Esophagus squamous epithelium (tissue), 4 donors: ENCODE results near the gene SEMA4C.

Experiments
- CTCF ChIP-seq, 6 experiments: fragments of 450-650 bp in 4 of 6; fragments of 200-600 bp in 2 of 6; sonication (generic) in 2 of 6; IDR thresholded peaks; one replicate each; pipeline ENCODE4 v1.5.1; 2016 to 2019; ENCODE audit warnings: antibody characterized with exemption in 6 of 6, mild to moderate bottlenecking in 4 of 6, moderate library complexity in 4 of 6
- POLR2A ChIP-seq, 4 donors: fragments of 450-650 bp; IDR thresholded peaks; one replicate each; pipeline ENCODE4 v1.6.1; 2017; ENCODE audit warnings: antibody characterized with exemption in 4 of 4, mild to moderate bottlenecking in 4 of 4, moderate library complexity in 3 of 4

- TF ChIP-seq CTCF (IDR thresholded peaks at IDR 0.05): peak in 1 of 6 experiments; percentile 14
- no peak for TF ChIP-seq POLR2A (IDR thresholded peaks at IDR 0.05)
Observed at GRCh38 chr2:96916156-96916630, 46.3 kb upstream of the SEMA4C start.
